Suprapubic skin (tissue), 4 donors: Measurements from ENCODE around the gene THEM5.

Source experiments
- POLR2A ChIP-seq, 2 donors: fragments of 450-650 bp; IDR thresholded peaks; one replicate each; pipeline ENCODE4 v1.6.1; 2017; ENCODE audit warnings: antibody characterized with exemption in 2 of 2, mild to moderate bottlenecking in 2 of 2, moderate library complexity in 2 of 2
- POLR2AphosphoS5 ChIP-seq, 3 donors: sonication (generic); formaldehyde crosslinking; IDR thresholded peaks; one replicate each; pipeline ENCODE4 v1.6.1; 2017; ENCODE audit warnings: antibody characterized with exemption in 3 of 3
- TF ChIP-seq, protein P1 (sequence below), 2 donors: fragments of 200-600 bp in 1 of 2; fragments of 450-650 bp in 1 of 2; sonication (generic) in 1 of 2; IDR thresholded peaks; one replicate each; pipeline ENCODE4 v1.5.1; 2016 to 2019; ENCODE audit warnings: antibody characterized with exemption in 2 of 2, mild to moderate bottlenecking in 1 of 2, moderate library complexity in 1 of 2

DNA sequence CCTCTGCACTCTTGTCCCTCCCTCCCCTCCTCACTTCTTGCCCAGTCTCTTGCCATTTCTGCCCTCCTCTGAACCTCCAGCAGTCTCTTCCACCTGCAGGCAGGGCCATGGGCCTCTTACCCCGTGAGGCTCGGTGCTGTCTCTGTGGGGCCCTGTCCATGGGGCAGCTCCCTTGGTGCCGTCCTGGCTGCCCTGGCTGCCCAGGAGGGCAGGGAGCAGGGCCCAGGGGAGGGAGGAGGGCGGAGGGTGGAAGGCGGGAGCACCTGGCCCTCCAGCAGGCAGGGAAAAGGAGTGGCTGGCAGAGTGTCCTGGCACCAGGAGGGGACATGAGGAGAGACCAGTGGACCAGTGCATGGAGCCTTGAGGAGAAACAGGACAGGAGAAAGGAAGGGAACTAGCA is 21.9 kb downstream of the THEM5 start, which contains the start of gene RORC:
- TF ChIP-seq, protein P1, sequence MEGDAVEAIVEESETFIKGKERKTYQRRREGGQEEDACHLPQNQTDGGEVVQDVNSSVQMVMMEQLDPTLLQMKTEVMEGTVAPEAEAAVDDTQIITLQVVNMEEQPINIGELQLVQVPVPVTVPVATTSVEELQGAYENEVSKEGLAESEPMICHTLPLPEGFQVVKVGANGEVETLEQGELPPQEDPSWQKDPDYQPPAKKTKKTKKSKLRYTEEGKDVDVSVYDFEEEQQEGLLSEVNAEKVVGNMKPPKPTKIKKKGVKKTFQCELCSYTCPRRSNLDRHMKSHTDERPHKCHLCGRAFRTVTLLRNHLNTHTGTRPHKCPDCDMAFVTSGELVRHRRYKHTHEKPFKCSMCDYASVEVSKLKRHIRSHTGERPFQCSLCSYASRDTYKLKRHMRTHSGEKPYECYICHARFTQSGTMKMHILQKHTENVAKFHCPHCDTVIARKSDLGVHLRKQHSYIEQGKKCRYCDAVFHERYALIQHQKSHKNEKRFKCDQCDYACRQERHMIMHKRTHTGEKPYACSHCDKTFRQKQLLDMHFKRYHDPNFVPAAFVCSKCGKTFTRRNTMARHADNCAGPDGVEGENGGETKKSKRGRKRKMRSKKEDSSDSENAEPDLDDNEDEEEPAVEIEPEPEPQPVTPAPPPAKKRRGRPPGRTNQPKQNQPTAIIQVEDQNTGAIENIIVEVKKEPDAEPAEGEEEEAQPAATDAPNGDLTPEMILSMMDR (IDR thresholded peaks at IDR 0.05), result no peak
- TF ChIP-seq POLR2A (IDR thresholded peaks at IDR 0.05) (no peak), POLR2AphosphoS5 (IDR thresholded peaks at IDR 0.05) (no peak)
